Measurements from ENCODE around the gene UNC93A.
"Not testable (repeated sequence)": the region's sequence is repeated elsewhere in the genome, so short reads cannot be mapped to it uniquely, and the experiment has no call there.

Gene UNC93A

DNA sequence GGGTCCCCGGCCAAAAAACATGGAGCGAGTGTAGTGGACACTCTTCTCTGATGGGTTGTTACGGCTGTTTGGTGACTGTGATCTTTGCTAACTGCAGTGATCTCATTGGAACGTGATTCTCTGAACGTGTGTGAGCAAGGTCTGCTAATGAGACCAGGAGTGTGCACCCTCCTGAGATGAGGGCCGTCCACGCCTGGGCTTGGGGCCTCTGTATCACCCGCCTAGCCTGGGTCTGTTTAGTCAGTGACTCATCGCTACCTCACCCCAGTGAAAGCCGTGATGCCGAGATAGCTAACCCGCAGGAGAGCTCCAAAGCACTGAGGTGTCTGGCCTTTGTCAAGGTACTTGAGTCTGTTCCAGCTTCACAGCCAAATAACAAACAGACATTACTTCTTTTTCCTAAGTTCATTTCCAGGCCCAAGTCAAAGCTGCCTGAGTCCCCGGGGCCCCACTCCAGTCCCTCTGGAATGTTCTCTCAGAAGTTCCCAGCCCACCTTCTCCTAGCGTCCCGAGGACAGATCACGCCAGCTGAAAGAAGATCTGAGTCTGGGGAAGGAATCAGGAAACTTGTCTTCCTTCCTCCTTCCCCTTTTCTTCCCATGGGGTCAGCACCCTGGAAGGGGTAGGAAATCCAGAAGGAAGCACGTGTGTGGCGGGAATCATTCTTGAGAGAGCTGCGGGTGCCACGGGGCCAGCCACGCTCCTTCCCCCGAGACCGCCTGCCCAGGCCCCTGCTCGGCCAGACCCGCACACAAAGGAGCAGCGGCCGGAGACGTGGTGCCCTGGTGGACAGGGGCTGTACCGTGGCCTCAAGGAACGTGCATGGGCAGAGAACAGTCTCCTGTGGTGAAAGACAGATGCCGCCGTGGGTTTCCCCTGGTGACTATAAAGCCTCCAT is 29.0 kb downstream of the UNC93A start:
- 86% methylated on average over 23 of the region's 32 CpGs for WGBS
- H3K4me3 ChIP-seq (ENCODE audit: low read length); H3K36me3 ChIP-seq (ENCODE audit: insufficient read depth, low read length); H3K27me3 ChIP-seq (ENCODE audit: insufficient read depth, low read length); H3K9ac ChIP-seq (ENCODE audit: low read depth, low read length); H3K4me1 ChIP-seq (ENCODE audit: insufficient read depth, low read length); H3K9me3 ChIP-seq (ENCODE audit: insufficient read depth, low read depth, low read length); H3K27ac ChIP-seq (ENCODE audit: low read depth, low read length): not testable (repeated sequence)

DNA sequence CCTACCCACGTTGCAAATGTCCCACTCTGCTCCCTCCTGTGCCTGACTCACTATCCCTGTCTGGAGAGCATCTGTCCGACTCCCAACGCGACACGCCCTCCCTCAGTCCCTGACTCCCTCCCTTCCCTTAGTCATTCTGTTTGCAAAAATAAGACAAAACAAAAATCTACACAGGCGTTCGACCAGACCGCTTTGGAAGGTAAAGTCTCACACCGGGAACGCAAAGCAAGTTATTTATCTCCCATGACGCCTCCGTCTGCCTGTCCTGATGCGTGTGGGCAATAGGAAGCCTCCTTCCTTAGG is 29.6 kb downstream of the UNC93A start:
- not testable (repeated sequence) for H3K9me3 ChIP-seq (ENCODE audit: insufficient read depth, low read depth, low read length); H3K4me3 ChIP-seq (ENCODE audit: low read length); H3K36me3 ChIP-seq (ENCODE audit: insufficient read depth, low read length); H3K27me3 ChIP-seq (ENCODE audit: insufficient read depth, low read length); H3K4me1 ChIP-seq (ENCODE audit: insufficient read depth, low read length); H3K27ac ChIP-seq (ENCODE audit: low read depth, low read length); H3K9ac ChIP-seq (ENCODE audit: low read depth, low read length)
- WGBS: 92% methylated on average over 12 of the region's 13 CpGs

DNA sequence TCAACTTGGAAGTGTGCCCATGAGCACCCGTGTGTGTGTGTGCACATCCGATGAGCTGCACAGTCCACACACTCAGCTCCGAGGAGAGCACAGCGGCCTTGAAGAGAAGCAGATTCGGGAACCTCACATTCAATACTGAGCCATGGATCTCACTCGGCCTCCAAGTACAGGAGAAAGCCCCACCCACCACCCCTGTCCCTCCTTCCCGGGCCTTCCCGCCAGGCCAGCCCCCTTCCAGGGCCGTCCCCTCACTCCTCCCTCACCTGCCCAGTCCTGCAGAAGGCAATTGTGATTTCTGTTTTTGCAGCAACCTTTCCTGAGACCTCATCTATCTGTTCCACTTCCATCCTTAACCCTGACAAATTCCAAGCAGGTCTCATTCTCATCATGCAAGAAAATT is 30.1 kb downstream of the UNC93A start:
- H3K9ac ChIP-seq (ENCODE audit: low read depth, low read length); H3K4me3 ChIP-seq (ENCODE audit: low read length); H3K36me3 ChIP-seq (ENCODE audit: insufficient read depth, low read length); H3K4me1 ChIP-seq (ENCODE audit: insufficient read depth, low read length); H3K9me3 ChIP-seq (ENCODE audit: insufficient read depth, low read depth, low read length); H3K27me3 ChIP-seq (ENCODE audit: insufficient read depth, low read length); H3K27ac ChIP-seq (ENCODE audit: low read depth, low read length): not testable (repeated sequence)
- 59% methylated on average over 9 of the region's 9 CpGs for WGBS

DNA sequence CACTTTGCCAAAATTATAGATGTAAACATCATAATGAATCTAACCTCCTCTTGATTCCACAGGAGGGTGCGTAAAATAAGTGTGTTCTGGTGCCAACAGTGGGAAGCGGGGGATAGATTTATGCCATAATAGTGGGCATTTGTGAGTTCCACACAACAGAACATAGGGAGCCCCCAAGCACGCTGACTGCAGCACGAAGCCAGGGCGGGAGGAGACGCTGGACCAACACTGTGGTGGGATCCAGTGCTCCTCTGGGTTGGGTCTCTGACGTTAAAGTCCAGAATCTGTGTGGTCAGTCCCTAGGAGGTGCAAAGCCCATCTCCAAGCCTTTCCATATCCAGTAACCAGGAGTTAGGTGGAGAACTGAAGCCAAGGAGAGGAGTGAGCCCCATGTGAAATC is 32.0 kb downstream of the UNC93A start:
- Histone ChIP-seq H3K9ac (ENCODE audit: low read depth, low read length) (no peak overlapping the region), H3K27ac (ENCODE audit: low read depth, low read length) (no peak overlapping the region), H3K4me1 (ENCODE audit: insufficient read depth, low read length) (no peaks in the 10 kb centered on the region), H3K27me3 (ENCODE audit: insufficient read depth, low read length) (no peaks in the 10 kb centered on the region), H3K36me3 (ENCODE audit: insufficient read depth, low read length) (no peaks in the 10 kb centered on the region), H3K9me3 (ENCODE audit: insufficient read depth, low read depth, low read length) (no peaks in the 10 kb centered on the region), H3K4me3 (ENCODE audit: low read length) (no peak overlapping the region)
- 85% methylated on average over 7 of the region's 7 CpGs for WGBS

DNA sequence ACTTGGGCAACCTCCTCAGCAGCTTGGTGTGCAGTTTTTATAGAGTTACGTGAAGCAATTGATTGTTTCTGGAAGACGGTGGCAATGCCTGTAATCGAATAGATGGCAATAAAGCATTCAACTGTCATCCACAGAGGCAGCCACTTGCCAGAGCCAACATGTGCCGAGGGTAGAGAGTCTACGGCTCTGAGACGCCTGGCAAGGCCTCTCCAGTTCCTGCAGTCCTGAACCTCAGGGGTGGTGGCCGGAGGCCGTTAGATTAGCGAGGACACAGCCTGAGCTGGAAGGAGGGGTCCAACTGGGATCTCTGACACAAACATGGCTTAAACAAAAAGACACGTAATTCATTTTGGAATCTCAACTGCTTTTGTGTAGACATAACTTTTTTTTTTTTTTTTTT is 33.0 kb downstream of the UNC93A start:
- H3K4me3 ChIP-seq (ENCODE audit: low read length): no peak overlapping the region
- H3K9ac ChIP-seq (ENCODE audit: low read depth, low read length): no peak overlapping the region
- no peaks in the 10 kb centered on the region for H3K27me3 ChIP-seq (ENCODE audit: insufficient read depth, low read length)

DNA sequence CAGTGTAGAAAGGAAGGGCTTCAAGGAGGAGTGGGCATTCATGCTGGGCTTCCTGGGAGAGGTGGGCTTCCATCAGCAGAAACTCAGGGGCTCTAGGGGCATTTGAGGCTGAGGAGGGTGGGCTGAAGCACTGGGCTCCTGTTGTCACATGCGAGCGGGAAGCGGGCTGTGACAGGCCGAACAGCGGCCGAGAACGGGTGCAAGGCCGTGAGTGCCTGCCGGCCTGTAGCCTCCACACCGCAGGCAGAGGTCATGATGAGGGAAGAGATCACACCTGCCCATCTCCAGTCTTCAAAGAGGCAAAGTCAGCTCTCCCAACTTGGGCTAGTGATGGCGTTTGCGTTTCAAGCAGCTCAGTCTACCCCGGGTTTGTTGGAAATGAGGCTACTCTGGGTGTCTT is 34.7 kb downstream of the UNC93A start:
- Histone ChIP-seq H3K4me1 (ENCODE audit: insufficient read depth, low read length) (no peaks in the 10 kb centered on the region), H3K27me3 (ENCODE audit: insufficient read depth, low read length) (no peaks in the 10 kb centered on the region), H3K27ac (ENCODE audit: low read depth, low read length) (no peak overlapping the region), H3K9me3 (ENCODE audit: insufficient read depth, low read depth, low read length) (no peaks in the 10 kb centered on the region), H3K9ac (ENCODE audit: low read depth, low read length) (no peak overlapping the region), H3K36me3 (ENCODE audit: insufficient read depth, low read length) (no peaks in the 10 kb centered on the region), H3K4me3 (ENCODE audit: low read length) (no peak overlapping the region)
- WGBS: 96% methylated on average over 13 of the region's 13 CpGs

More for the DNA sequence above, 33.0 kb downstream of the UNC93A start:
- Histone ChIP-seq H3K27ac (ENCODE audit: low read depth, low read length) (no peak overlapping the region), H3K36me3 (ENCODE audit: insufficient read depth, low read length) (no peaks in the 10 kb centered on the region), H3K4me1 (ENCODE audit: insufficient read depth, low read length) (no peaks in the 10 kb centered on the region), H3K9me3 (ENCODE audit: insufficient read depth, low read depth, low read length) (no peaks in the 10 kb centered on the region)
- 94% methylated on average over 10 of the region's 10 CpGs for WGBS

DNA sequence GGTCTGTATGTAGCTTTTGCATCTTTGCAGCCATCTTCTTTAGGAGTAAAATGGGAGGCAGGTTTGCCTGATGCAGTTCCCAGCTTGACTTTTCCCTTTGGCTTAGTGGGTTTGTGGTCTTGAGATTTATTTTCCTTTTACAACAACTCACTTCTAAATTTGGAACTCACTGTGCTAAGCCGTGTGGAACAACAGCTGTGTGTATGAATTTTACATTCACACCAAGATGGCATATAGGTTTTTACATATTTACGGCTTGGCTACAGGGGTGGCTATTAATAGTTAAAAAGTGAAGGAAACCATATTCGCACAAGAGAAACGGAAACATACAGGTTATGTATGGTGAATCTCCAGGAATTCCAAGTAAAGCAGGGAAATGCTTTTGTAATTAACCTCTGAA is 36.3 kb downstream of the UNC93A start:
- H3K36me3 ChIP-seq (ENCODE audit: insufficient read depth, low read length): no peaks in the 10 kb centered on the region
- no peaks in the 10 kb centered on the region for H3K27me3 ChIP-seq (ENCODE audit: insufficient read depth, low read length)
- H3K27ac ChIP-seq (ENCODE audit: low read depth, low read length): no peak overlapping the region
- H3K9me3 ChIP-seq (ENCODE audit: insufficient read depth, low read depth, low read length): no peaks in the 10 kb centered on the region
- no peaks in the 10 kb centered on the region for H3K4me1 ChIP-seq (ENCODE audit: insufficient read depth, low read length)
- H3K9ac ChIP-seq (ENCODE audit: low read depth, low read length): no peak overlapping the region
- WGBS: 96% methylated on average over 3 of the region's 4 CpGs
- H3K4me3 ChIP-seq (ENCODE audit: low read length): no peak overlapping the region

DNA sequence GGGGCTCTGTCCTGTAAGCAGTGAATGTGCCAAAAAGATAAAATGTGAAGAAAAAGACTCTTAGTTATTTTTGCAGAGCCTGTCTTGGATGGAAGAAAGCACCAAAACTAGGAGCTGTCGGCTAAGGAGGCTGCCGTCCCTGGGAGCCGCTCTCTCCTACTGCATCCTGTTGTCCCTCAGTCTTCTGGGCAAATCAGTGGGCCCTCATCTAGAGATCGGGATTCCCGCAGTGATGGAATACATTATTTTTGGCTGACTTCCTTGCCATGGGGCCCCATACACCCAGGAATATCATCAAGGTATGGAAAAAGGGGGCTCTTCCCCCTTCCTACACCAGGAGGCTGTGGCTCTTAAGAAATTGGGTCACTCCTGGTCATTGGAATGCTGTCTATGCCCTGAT is 37.0 kb downstream of the UNC93A start:
- Histone ChIP-seq H3K27me3 (ENCODE audit: insufficient read depth, low read length) (no peaks in the 10 kb centered on the region), H3K9ac (ENCODE audit: low read depth, low read length) (no peak overlapping the region), H3K36me3 (ENCODE audit: insufficient read depth, low read length) (no peaks in the 10 kb centered on the region), H3K4me1 (ENCODE audit: insufficient read depth, low read length) (no peaks in the 10 kb centered on the region), H3K4me3 (ENCODE audit: low read length) (no peak overlapping the region), H3K9me3 (ENCODE audit: insufficient read depth, low read depth, low read length) (no peaks in the 10 kb centered on the region), H3K27ac (ENCODE audit: low read depth, low read length) (no peak overlapping the region)
- WGBS: 96% methylated on average over 5 of the region's 5 CpGs

DNA sequence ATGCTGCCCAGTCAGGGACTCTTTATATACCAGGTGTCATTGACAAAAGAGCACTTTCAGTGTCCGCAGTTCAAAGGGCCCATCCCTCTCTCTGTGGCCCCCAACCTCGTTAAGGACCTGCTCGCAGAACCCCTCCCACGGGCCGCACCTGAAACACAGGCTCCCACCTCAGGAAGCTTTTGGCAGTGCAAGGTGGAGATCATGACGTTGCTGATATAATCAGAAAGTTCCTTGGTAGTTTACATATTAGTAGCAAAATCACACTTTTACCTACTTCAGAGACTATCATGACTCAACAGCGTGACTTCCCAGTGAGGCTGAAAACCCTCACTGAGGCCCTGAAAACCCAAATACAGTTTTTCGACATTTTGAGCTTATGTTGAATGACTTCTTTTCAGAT is 37.9 kb downstream of the UNC93A start:
- H3K9ac ChIP-seq (ENCODE audit: low read depth, low read length): no peak overlapping the region
- 82% methylated on average over 8 of the region's 8 CpGs for WGBS
- no peaks in the 10 kb centered on the region for H3K27me3 ChIP-seq (ENCODE audit: insufficient read depth, low read length)
- no peaks in the 10 kb centered on the region for H3K4me1 ChIP-seq (ENCODE audit: insufficient read depth, low read length)
- H3K27ac ChIP-seq (ENCODE audit: low read depth, low read length): no peak overlapping the region
- H3K9me3 ChIP-seq (ENCODE audit: insufficient read depth, low read depth, low read length): no peaks in the 10 kb centered on the region
- no peaks in the 10 kb centered on the region for H3K36me3 ChIP-seq (ENCODE audit: insufficient read depth, low read length)
- no peak overlapping the region for H3K4me3 ChIP-seq (ENCODE audit: low read length)

DNA sequence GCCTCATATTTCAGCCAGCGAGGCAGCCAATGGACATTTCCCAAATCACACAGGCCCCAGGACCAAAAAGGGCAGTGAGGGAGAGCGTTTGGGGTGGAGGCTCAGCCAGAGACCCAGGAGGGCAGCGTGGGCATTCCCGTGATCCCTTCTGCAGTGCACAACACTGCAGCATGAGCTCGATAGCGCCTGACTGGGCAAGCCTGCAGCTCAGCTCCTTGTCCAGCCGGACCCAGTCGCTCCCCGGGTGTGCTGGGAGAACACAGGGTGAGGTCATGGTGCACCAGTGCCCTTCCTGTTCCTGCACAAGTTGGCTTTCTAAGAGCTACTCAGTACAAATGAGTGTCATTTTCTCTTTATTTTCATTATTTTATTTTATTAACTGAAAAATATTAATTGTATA is 39.6 kb downstream of the UNC93A start:
- no peaks in the 10 kb centered on the region for H3K36me3 ChIP-seq (ENCODE audit: insufficient read depth, low read length)
- no peaks in the 10 kb centered on the region for H3K27me3 ChIP-seq (ENCODE audit: insufficient read depth, low read length)
- H3K27ac ChIP-seq (ENCODE audit: low read depth, low read length): no peak overlapping the region
- H3K9ac ChIP-seq (ENCODE audit: low read depth, low read length): no peak overlapping the region
- H3K4me3 ChIP-seq (ENCODE audit: low read length): no peak overlapping the region
- H3K4me1 ChIP-seq (ENCODE audit: insufficient read depth, low read length): no peaks in the 10 kb centered on the region
- 94% methylated on average over 9 of the region's 9 CpGs for WGBS
- no peaks in the 10 kb centered on the region for H3K9me3 ChIP-seq (ENCODE audit: insufficient read depth, low read depth, low read length)

DNA sequence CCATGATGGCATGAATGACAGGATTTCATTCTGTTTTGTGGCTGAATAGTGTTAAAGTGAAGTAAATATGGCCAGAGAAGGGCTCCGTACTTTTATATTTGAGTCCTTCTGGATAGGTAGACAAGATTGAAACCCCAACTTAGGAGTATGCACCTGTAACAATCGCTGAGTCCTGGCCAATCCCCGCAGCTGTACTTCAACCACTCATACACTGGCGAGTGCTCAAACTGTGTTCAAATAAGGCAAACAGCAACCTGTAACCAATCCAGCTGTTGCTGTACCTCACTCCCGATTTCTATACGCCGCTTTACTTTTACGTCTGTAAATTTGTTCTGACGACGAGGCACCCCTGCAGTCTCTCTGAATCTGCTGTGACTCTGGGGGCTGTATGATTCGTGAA is 40.5 kb downstream of the UNC93A start:
- Histone ChIP-seq H3K4me1 (ENCODE audit: insufficient read depth, low read length) (no peaks in the 10 kb centered on the region), H3K4me3 (ENCODE audit: low read length) (no peak overlapping the region), H3K9ac (ENCODE audit: low read depth, low read length) (no peak overlapping the region), H3K27me3 (ENCODE audit: insufficient read depth, low read length) (no peaks in the 10 kb centered on the region), H3K9me3 (ENCODE audit: insufficient read depth, low read depth, low read length) (no peaks in the 10 kb centered on the region), H3K27ac (ENCODE audit: low read depth, low read length) (no peak overlapping the region), H3K36me3 (ENCODE audit: insufficient read depth, low read length) (no peaks in the 10 kb centered on the region)
- WGBS: 93% methylated on average over 11 of the region's 11 CpGs
